Osteoblast (primary cell): Measurements from ENCODE around the gene GRK3. TPM values are rescaled to one million over a fixed set of nuclear protein-coding genes. Genes with fewer than 3 reads are reported as not detected.

Experiments used
- DNase-seq: peaks from one replicate; pipeline ENCODE4 v3.0.0; 2011; ENCODE audit warnings: low spot score, mixed read lengths; ENCODE audit not compliant: insufficient read length; ENCODE audit errors: missing footprints
- H2AFZ ChIP-seq: 2 replicates; pipeline ENCODE4 v1.6.0; 2011; ENCODE audit warnings: mild to moderate bottlenecking, low read length
- H3K27ac ChIP-seq: 2 replicates; pipeline ENCODE4 v1.5.1; 2011; ENCODE audit warnings: mild to moderate bottlenecking, low read depth, low read length, moderate library complexity
- H3K27me3 ChIP-seq: 2 replicates; pipeline ENCODE4 v1.6.0; 2012; ENCODE audit warnings: mild to moderate bottlenecking, control low read depth, inconsistent platforms, low read length, moderate library complexity; ENCODE audit not compliant: insufficient read depth
- H3K36me3 ChIP-seq: 2 replicates; pipeline ENCODE4 v1.5.1; 2011; ENCODE audit warnings: mild to moderate bottlenecking, low read length, control low read depth, moderate library complexity; ENCODE audit not compliant: insufficient read depth
- H3K4me1 ChIP-seq: 2 replicates; pipeline ENCODE4 v1.5.1; 2011; ENCODE audit warnings: mild to moderate bottlenecking, low read length, control low read depth, moderate library complexity; ENCODE audit not compliant: insufficient read depth
- H3K4me2 ChIP-seq: 2 replicates; pipeline ENCODE4 v1.6.0; 2011; ENCODE audit warnings: mild to moderate bottlenecking, low read length; ENCODE audit not compliant: insufficient read depth
- H3K4me3 ChIP-seq: fragments of 200-600 bp; sonication (generic); 3 replicates; pipeline ENCODE4 v1.5.1; 2012; ENCODE audit warnings: mild to moderate bottlenecking, low read length, inconsistent platforms; ENCODE audit not compliant: insufficient read depth
- H3K79me2 ChIP-seq: 2 replicates; pipeline ENCODE4 v1.6.0; 2012; ENCODE audit warnings: mild to moderate bottlenecking, low read length, control low read depth, inconsistent platforms; ENCODE audit not compliant: insufficient read depth
- H3K9me3 ChIP-seq: 2 replicates; pipeline ENCODE4 v1.5.1; 2011; ENCODE audit warnings: low read depth, low read length, control low read depth
- H4K20me1 ChIP-seq: 2 replicates; pipeline ENCODE4 v1.6.0; 2012; ENCODE audit warnings: mild to moderate bottlenecking, low read length, control low read depth; ENCODE audit not compliant: insufficient read depth
- CTCF ChIP-seq: IDR thresholded peaks from 2 replicates; pipeline ENCODE4 v1.5.1; 2011; ENCODE audit warnings: mild to moderate bottlenecking, low read depth, low read length, moderate library complexity; ENCODE audit errors: extremely low read depth
- total RNA-seq: library from RNA; depleted of rRNA; stranded (reverse); fragments of >200 nt; gene quantifications from 2 replicates; pipeline ENCODE4 v1.2.3, GENCODE V29; 2012

GRK3 gene
- total RNA-seq, 1 donor, result 1.8 TPM

DNA sequence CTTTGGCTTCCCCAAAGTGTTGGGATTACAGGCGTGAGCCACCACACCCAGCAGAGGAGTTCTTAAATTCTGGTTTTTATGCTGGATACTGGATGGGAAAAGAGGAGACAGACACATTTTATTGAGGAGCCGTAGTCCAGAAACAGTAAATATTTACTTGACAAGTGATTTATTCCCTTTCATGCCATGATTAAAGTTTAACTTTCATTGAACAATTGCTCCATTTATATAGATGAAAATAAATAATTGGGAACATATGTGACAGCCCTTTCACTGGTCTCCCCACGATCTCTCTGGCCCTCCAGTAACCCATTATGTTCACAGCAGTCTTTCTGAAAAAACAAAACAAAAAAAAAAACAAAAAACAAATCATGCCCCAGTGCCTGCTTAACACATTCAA lies 19.3 kb upstream of the GRK3 start:
- Histone ChIP-seq H3K9me3 (no peaks in the 10 kb centered on the region), H3K27ac (no peak overlapping the region), H3K79me2 (no peaks in the 10 kb centered on the region), H2AFZ (no peak overlapping the region), H3K27me3 (peaks cover 10% of the 10 kb centered on the region), H3K4me3 (no peak overlapping the region), H3K4me1 (peaks cover 8% of the 10 kb centered on the region), H3K36me3 (no peaks in the 10 kb centered on the region), H3K4me2 (no peak overlapping the region), H4K20me1 (no peaks in the 10 kb centered on the region)
- no peak for DNase-seq
- TF ChIP-seq CTCF, result no peak

DNA sequence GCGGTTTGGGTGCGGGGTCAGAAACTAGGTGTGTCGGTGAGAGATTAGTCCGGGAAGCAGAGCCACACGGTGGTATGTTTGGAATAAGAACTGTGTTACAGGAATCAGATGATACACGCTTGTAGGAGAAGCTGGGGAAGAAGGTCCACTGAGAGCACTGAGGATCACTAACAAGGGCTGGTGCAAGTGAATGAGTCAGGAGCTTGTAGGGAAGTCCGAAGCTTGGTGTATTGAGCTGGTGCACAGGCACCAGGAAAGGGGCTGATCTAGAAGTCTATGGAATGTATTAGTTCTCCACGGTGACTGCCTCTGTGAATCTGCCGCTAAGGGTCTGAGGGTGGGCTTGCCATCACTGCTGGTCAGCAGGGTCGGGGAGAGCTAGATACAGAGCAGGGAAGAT lies 18.8 kb upstream of the GRK3 start:
- Histone ChIP-seq H3K27me3 (peaks cover 10% of the 10 kb centered on the region), H3K27ac (no peak overlapping the region), H2AFZ (no peak overlapping the region), H3K79me2 (no peaks in the 10 kb centered on the region), H3K4me2 (no peak overlapping the region), H3K4me3 (no peak overlapping the region), H3K36me3 (no peaks in the 10 kb centered on the region), H4K20me1 (no peaks in the 10 kb centered on the region), H3K4me1 (peaks cover 8% of the 10 kb centered on the region), H3K9me3 (no peaks in the 10 kb centered on the region)
- TF ChIP-seq CTCF, result no peak
- DNase-seq, result no peak

DNA sequence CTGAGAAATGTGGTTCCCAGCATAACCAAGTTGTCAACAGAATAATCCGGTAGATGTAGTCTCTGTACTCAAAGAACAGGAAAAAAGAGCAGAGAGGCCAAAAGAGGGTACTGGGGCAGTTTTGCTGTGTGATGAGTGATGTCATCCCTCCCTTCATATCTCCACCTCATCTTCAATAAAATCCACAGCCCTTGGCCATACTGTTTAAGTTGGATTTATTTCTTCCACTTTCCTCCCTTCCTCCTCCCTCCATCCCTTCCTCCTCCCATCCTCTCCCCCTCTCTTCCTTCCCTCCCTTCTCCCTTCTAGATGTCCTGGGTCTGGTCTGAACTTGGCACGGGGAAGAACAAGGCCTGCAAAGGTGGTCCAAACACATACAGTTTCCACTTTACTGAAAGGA lies 18.2 kb upstream of the GRK3 start:
- H3K27ac ChIP-seq, result no peak overlapping the region
- no peaks in the 10 kb centered on the region for H3K36me3 ChIP-seq
- H3K9me3 ChIP-seq, result no peaks in the 10 kb centered on the region
- no peak overlapping the region for H3K4me3 ChIP-seq
- no peaks in the 10 kb centered on the region for H4K20me1 ChIP-seq
- H2AFZ ChIP-seq, result no peak overlapping the region
- peaks cover 10% of the 10 kb centered on the region for H3K27me3 ChIP-seq
- peaks cover 8% of the 10 kb centered on the region for H3K4me1 ChIP-seq
- no peaks in the 10 kb centered on the region for H3K79me2 ChIP-seq
- DNase-seq, result no peak
- no peak for TF ChIP-seq CTCF
- H3K4me2 ChIP-seq, result no peak overlapping the region

DNA sequence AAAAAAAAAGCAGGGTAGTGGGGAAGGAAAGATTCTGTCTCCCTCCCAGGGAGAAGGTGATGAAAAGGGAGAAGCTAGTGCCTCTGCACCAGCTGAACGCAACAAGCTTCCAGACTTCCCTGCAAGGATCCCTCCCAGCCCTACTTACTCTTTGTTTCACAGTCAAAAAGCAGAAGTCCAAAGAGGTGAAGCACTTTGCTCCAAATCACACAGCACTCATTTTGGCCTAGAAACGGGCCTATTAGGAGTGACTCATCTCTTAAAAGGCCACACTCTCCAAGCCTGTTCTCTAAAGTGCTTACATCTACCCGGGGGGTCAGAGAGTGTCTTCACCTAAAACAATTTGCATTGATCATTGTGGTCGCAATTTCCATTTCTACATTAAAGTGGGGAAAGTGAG lies 17.7 kb upstream of the GRK3 start:
- DNase-seq, result no peak
- no peak overlapping the region for H2AFZ ChIP-seq

More for the DNA sequence above, 17.7 kb upstream of the GRK3 start:
- Histone ChIP-seq H3K79me2 (no peaks in the 10 kb centered on the region), H3K4me2 (no peak overlapping the region), H3K4me3 (no peak overlapping the region), H3K4me1 (peaks cover 8% of the 10 kb centered on the region), H4K20me1 (no peaks in the 10 kb centered on the region), H3K27ac (no peak overlapping the region), H3K36me3 (no peaks in the 10 kb centered on the region), H3K27me3 (peaks cover 10% of the 10 kb centered on the region), H3K9me3 (no peaks in the 10 kb centered on the region)
- TF ChIP-seq CTCF, result no peak
